NT2/D1 (cell line): ENCODE data around the gene SLC4A4.

Experiments
- DNase-seq: peaks from one replicate; pipeline ENCODE4 v3.0.0-alpha.2; 2011; ENCODE audit warnings: low read depth, low spot score
- H3K27me3 ChIP-seq: 2 replicates; pipeline ENCODE4 v1.6.0; 2011; ENCODE audit warnings: mild to moderate bottlenecking; ENCODE audit not compliant: insufficient read length, insufficient read depth
- H3K36me3 ChIP-seq: 2 replicates; pipeline ENCODE4 v1.6.1; 2011; ENCODE audit warnings: mild to moderate bottlenecking, low read length, mixed read lengths; ENCODE audit not compliant: insufficient read depth, insufficient read length
- H3K4me1 ChIP-seq: 2 replicates; pipeline ENCODE4 v1.5.1; 2011; ENCODE audit not compliant: insufficient read depth, insufficient read length
- H3K4me3 ChIP-seq: 2 replicates; pipeline ENCODE4 v1.5.1; 2011; ENCODE audit warnings: low read depth; ENCODE audit not compliant: insufficient read length
- H3K9ac ChIP-seq: 2 replicates; pipeline ENCODE4 v1.6.0; 2011; ENCODE audit warnings: low read depth; ENCODE audit not compliant: insufficient read length
- H3K9me3 ChIP-seq: 2 replicates; pipeline ENCODE4 v1.5.1; 2011; ENCODE audit warnings: mild to moderate bottlenecking, low read length; ENCODE audit not compliant: insufficient read depth
- SUZ12 ChIP-seq: IDR thresholded peaks from 2 replicates; pipeline ENCODE4 v1.6.1; 2011; ENCODE audit not compliant: insufficient read length, insufficient read depth; ENCODE audit errors: extremely low read depth
- YY1 ChIP-seq: IDR thresholded peaks from 2 replicates; pipeline ENCODE4 v1.6.1; 2011; ENCODE audit not compliant: insufficient read length, insufficient read depth
- ZNF274 ChIP-seq: IDR thresholded peaks from 2 replicates; pipeline ENCODE4 v1.6.1; 2011; ENCODE audit warnings: mild to moderate bottlenecking, low read depth, low read length

SLC4A4 gene

DNA sequence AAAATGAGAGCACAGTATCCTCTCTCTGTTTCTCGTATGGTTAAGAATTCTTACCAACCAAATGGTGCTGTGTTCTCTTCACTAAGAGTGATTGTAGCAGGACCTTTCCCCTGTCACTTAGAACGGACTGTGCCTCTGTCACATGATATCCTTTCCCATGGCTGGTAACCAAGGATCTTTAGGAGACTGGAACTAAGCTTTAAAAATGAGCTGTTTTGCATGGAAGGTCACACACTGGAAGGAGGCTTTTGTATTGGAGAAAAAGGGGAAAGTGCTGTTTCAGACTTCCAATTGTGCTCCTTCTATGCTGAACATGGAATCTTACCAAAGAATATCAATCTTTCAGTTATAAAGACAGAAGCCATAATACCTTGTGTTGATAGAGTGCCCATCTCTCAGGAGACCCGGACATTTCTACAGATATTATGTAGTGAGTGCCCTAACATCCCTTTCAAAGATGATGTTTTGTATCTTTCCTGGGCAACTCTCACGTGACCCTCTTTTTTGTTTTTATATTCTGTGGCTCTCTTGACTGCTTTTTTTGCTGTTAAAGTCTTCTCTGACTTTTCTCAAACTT is 148.6 kb downstream of the SLC4A4 start:
- no peak for TF ChIP-seq ZNF274
- TF ChIP-seq YY1, result no peak
- no peak for TF ChIP-seq SUZ12
- no peaks in the 10 kb centered on the region for H3K4me1 ChIP-seq
- no peaks in the 10 kb centered on the region for H3K36me3 ChIP-seq
- H3K9me3 ChIP-seq, result no peaks in the 10 kb centered on the region
- H3K4me3 ChIP-seq, result no peak overlapping the region
- H3K27me3 ChIP-seq, result no peaks in the 10 kb centered on the region
- H3K9ac ChIP-seq, result no peak overlapping the region
- DNase-seq, result no peak

- no peak for TF ChIP-seq YY1
- Histone ChIP-seq H3K4me1 (no peaks in the 10 kb centered on the region), H3K9me3 (no peaks in the 10 kb centered on the region), H3K36me3 (no peaks in the 10 kb centered on the region), H3K4me3 (no peak overlapping the region), H3K27me3 (no peaks in the 10 kb centered on the region), H3K9ac (no peak overlapping the region)
- no peak for DNase-seq
Measured at GRCh38 chr4:71494539-71494938, 155.7 kb downstream of the SLC4A4 start.

- Histone ChIP-seq H3K4me3 (no peak overlapping the region), H3K9me3 (no peaks in the 10 kb centered on the region), H3K36me3 (no peaks in the 10 kb centered on the region), H3K9ac (no peak overlapping the region), H3K4me1 (no peaks in the 10 kb centered on the region), H3K27me3 (no peaks in the 10 kb centered on the region)
- no peak for DNase-seq
- no peak for TF ChIP-seq YY1
- TF ChIP-seq ZNF274, result no peak
- no peak for TF ChIP-seq SUZ12
Measured at GRCh38 chr4:71495454-71495853, 156.6 kb downstream of the SLC4A4 start.

DNA sequence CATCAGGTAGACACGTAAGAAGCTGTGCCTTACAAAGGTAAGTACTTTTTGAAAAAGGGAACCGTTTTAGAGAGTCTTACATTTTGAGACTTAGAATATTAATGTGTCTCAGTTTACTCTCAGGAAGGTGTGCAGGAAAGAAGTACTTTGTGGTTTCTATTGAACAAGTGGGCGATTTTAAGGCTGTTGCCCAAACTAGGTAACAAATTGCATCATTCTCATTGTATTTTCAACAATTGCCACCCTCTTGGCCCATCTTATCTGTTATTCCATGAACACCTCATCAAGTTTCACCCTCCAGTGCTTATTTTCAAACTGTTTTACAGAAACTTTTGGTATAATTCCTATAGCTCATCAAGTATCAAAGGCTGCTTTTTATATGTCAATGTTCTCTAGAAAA is 158.3 kb downstream of the SLC4A4 start:
- Histone ChIP-seq H3K4me3 (no peak overlapping the region), H3K9me3 (no peaks in the 10 kb centered on the region), H3K27me3 (no peaks in the 10 kb centered on the region), H3K9ac (no peak overlapping the region), H3K4me1 (no peaks in the 10 kb centered on the region), H3K36me3 (no peaks in the 10 kb centered on the region)
- TF ChIP-seq ZNF274, result no peak
- no peak for TF ChIP-seq YY1
- no peak for TF ChIP-seq SUZ12
- DNase-seq, result no peak

- DNase-seq, result no peak
- no peak for TF ChIP-seq YY1
- TF ChIP-seq SUZ12, result no peak
- no peak for TF ChIP-seq ZNF274
- no peaks in the 10 kb centered on the region for H3K27me3 ChIP-seq
- H3K36me3 ChIP-seq, result no peaks in the 10 kb centered on the region
- H3K4me1 ChIP-seq, result no peaks in the 10 kb centered on the region
- H3K4me3 ChIP-seq, result no peak overlapping the region
- H3K9me3 ChIP-seq, result no peaks in the 10 kb centered on the region
- no peak overlapping the region for H3K9ac ChIP-seq
Measured at GRCh38 chr4:71498002-71498401, 159.2 kb downstream of the SLC4A4 start.

DNA sequence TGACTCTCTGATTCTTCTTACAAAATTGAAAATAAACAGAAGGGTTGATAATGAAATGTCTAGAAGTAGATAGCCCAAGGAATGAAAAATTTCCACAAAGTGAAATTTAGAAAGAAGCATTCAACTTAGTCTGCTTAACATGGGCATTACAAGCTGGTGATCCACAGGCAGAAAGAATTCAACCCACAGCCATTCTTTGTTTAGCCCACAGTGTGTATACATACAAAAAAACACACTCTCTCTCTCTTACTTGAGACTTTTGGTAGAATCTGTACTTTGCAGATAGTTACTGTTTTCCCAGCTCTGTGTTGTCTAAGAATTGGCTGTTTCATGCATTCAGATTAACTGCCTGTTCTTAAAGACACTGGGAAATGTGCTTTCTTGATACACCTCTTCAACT is 159.8 kb downstream of the SLC4A4 start:
- Histone ChIP-seq H3K9ac (no peak overlapping the region), H3K36me3 (no peaks in the 10 kb centered on the region), H3K4me1 (no peaks in the 10 kb centered on the region), H3K27me3 (no peaks in the 10 kb centered on the region), H3K9me3 (no peaks in the 10 kb centered on the region), H3K4me3 (no peak overlapping the region)
- DNase-seq, result no peak
- TF ChIP-seq YY1, result no peak
- TF ChIP-seq SUZ12, result no peak
- no peak for TF ChIP-seq ZNF274

- Histone ChIP-seq H3K27me3 (no peaks in the 10 kb centered on the region), H3K9ac (no peak overlapping the region), H3K4me3 (no peak overlapping the region), H3K4me1 (no peaks in the 10 kb centered on the region), H3K36me3 (no peaks in the 10 kb centered on the region), H3K9me3 (no peaks in the 10 kb centered on the region)
- no peak for DNase-seq
- no peak for TF ChIP-seq YY1
- TF ChIP-seq ZNF274, result no peak
- TF ChIP-seq SUZ12, result no peak
Measured at GRCh38 chr4:71501992-71502391, 163.2 kb downstream of the SLC4A4 start.

DNA sequence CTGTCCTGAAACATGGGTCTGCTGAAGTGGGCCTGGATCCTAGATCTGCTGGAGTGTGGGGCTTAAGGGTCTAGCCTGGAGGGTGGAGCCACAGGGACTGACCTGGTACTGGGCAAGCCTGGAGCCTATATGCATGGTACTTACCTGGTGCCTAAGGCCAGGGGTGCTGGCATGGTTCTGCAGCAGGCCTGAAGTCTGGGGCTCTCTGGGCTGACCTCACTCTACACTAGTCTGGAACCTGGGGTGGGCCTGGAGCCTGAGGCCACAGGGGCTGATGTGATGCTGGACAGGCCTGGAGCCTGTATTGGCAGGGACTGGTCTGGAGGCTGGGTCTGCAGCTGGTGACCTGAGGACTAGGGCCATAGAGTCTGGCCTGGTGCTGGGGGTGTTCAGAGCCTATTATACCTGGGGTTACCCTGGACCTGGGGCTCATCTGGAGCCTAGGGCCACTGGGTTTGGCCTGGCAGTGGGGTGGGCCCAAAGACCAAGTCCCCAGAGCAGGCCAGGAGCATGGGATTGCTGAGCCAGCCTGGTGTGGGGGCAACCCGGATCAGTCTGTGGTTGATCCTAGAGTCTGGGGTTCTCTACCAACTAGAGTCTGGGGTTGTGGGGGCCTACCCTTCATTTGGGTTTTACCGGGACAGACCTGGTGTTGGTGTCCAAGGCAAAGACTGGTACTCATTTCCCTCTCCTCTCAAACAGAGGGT is 179.6 kb downstream of the SLC4A4 start:
- Histone ChIP-seq H3K36me3 (no peaks in the 10 kb centered on the region), H3K27me3 (no peaks in the 10 kb centered on the region), H3K9me3 (no peaks in the 10 kb centered on the region), H3K4me1 (no peaks in the 10 kb centered on the region), H3K9ac (no peak overlapping the region), H3K4me3 (no peak overlapping the region)
- TF ChIP-seq YY1 (no peak), SUZ12 (no peak), ZNF274 (no peak)
- DNase-seq, result no peak
